Upper lobe of left lung (tissue), 4 donors: Measurements from ENCODE around the gene ARIH2.

Experiments used
- EP300 ChIP-seq, 4 donors: sonication (generic); formaldehyde crosslinking; IDR thresholded peaks; one replicate each; pipeline ENCODE4 v1.5.1; 2017; ENCODE audit warnings: antibody characterized with exemption in 4 of 4, control low read depth in 2 of 4
- POLR2A ChIP-seq, 4 donors: fragments of 450-650 bp; IDR thresholded peaks; one replicate each; pipeline ENCODE4 v1.5.1; 2016 to 2017; ENCODE audit warnings: antibody characterized with exemption in 4 of 4, mild to moderate bottlenecking in 2 of 4
- POLR2AphosphoS5 ChIP-seq, 2 donors: sonication (generic); formaldehyde crosslinking; IDR thresholded peaks; one replicate each; pipeline ENCODE4 v1.5.1; 2017; ENCODE audit warnings: antibody characterized with exemption in 2 of 2
- TF ChIP-seq, protein P1 (sequence below), 6 experiments: fragments of 450-650 bp in 4 of 6; fragments of 200-600 bp in 2 of 6; sonication (generic) in 2 of 6; IDR thresholded peaks; one replicate each; pipeline ENCODE4 v1.5.1; 2016 to 2019; ENCODE audit warnings: antibody characterized with exemption in 6 of 6

- TF ChIP-seq POLR2A (IDR thresholded peaks at IDR 0.05) (no peak), POLR2AphosphoS5 (IDR thresholded peaks at IDR 0.05) (no peak), EP300 (IDR thresholded peaks at IDR 0.05) (no peak)
- TF ChIP-seq, protein P1, sequence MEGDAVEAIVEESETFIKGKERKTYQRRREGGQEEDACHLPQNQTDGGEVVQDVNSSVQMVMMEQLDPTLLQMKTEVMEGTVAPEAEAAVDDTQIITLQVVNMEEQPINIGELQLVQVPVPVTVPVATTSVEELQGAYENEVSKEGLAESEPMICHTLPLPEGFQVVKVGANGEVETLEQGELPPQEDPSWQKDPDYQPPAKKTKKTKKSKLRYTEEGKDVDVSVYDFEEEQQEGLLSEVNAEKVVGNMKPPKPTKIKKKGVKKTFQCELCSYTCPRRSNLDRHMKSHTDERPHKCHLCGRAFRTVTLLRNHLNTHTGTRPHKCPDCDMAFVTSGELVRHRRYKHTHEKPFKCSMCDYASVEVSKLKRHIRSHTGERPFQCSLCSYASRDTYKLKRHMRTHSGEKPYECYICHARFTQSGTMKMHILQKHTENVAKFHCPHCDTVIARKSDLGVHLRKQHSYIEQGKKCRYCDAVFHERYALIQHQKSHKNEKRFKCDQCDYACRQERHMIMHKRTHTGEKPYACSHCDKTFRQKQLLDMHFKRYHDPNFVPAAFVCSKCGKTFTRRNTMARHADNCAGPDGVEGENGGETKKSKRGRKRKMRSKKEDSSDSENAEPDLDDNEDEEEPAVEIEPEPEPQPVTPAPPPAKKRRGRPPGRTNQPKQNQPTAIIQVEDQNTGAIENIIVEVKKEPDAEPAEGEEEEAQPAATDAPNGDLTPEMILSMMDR (IDR thresholded peaks at IDR 0.05) = no peak
Measured at GRCh38 chr3:48929358-48930035, 10.9 kb downstream of the ARIH2 start.
